Coronary artery (tissue), 2 donors: Measurements from ENCODE around the gene KLHL12.

Experiments used
- DNase-seq: peaks from one replicate; pipeline ENCODE4 v3.0.0-alpha.2; 2017; ENCODE audit warnings: low spot score
- H3K27ac ChIP-seq, 2 donors: fragments of 200-600 bp; sonication (generic); one replicate each; pipeline ENCODE4 v1.5.1; 2016 to 2019
- H3K4me3 ChIP-seq: fragments of 200-600 bp; sonication (generic); 2 replicates; pipeline ENCODE4 v1.5.1; 2016; ENCODE audit warnings: mild to moderate bottlenecking, moderate library complexity
- CTCF ChIP-seq: fragments of 200-600 bp; sonication (generic); IDR thresholded peaks from one replicate; pipeline ENCODE4 v1.5.1; 2019; ENCODE audit warnings: antibody characterized with exemption

The KLHL12 gene

GRCh38 chr1:202871367-202871766 is 55.7 kb downstream of the KLHL12 start:
- no peak overlapping the region for H3K27ac ChIP-seq
- TF ChIP-seq CTCF = no peak
- no peak overlapping the region for H3K4me3 ChIP-seq
- DNase-seq = no peak

DNA sequence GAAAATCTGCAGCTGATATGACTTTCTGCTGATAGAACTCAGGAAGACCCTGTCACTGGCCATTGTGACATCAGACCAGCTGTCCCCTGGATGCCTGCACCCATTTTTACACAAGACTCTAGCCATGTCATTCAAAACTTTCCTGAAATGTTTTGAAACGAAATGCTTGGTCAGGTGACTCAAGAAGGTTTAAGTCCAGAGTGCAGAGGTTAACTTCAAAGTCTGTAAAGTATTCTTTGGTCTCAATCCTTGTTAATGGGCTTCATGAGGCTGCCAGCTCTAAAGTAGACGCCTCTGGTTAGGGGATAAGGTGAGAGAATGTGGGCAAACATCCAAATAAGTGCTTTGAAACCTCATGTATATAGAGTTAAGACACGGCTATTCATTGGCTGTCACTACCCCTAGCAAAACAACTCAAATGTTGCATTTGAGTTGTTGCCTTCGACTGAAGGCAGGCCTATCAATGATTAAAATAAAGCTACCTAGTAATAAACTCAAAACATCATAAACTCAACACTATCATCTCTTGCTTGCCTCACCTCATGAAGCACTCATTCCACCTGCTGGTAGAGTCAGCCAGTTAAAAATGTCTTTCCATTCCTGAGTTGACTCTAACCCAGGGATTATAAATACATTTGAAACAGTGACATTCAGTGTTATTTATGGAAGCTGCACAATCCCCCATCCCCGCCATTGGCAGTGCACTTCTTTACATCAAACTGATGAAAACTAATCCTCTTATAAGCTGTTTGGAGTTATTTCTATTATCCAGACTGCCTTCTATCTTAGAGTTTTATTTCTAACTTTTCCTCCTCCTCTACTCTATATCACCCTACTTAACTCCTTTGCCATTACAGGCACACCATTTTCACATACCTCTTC is 64.1 kb downstream of the KLHL12 start:
- no peak for TF ChIP-seq CTCF
- Histone ChIP-seq H3K27ac (no peak overlapping the region), H3K4me3 (no peak overlapping the region)
- DNase-seq = no peak

DNA sequence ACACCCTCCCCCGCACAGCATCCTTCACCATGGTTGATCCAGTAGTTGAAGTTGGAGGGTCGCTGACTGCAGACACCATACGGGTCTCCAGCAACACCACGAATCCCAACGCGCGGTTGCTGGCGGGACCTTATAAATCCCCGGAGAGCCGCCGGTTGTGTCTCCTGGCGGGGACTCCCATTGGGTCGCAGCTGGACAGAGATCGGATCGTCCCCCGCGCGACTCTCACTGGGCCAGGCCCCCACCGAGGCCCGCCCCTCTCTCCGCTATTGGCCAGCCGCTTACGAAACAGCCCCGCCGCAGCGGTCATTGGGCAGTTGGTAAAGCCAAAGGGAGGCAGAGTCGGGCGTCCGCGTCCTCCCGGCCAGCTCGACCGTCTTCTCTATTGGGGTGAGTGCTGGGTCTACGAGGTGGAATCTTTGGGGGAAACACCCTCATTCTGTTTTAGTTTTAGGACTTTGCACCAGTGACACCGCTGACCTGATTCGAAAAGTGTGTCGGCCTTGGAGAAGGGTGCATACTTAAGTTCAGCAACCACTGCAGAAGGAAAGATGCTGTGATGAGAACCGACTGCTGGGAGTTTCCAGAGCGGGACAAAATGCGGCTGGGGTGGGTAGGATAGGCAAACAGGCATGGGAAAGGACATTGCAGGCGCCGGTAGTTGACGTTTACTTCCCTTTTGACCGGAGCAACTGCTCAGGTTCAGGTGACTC is 65.5 kb downstream of the KLHL12 start:
- peak overlapping the region in 1 of 2 donors; percentile 22 for H3K27ac ChIP-seq
- peak; percentile 96 for DNase-seq
- TF ChIP-seq CTCF = no peak
- peak overlapping the region; percentile 89 for H3K4me3 ChIP-seq

DNA sequence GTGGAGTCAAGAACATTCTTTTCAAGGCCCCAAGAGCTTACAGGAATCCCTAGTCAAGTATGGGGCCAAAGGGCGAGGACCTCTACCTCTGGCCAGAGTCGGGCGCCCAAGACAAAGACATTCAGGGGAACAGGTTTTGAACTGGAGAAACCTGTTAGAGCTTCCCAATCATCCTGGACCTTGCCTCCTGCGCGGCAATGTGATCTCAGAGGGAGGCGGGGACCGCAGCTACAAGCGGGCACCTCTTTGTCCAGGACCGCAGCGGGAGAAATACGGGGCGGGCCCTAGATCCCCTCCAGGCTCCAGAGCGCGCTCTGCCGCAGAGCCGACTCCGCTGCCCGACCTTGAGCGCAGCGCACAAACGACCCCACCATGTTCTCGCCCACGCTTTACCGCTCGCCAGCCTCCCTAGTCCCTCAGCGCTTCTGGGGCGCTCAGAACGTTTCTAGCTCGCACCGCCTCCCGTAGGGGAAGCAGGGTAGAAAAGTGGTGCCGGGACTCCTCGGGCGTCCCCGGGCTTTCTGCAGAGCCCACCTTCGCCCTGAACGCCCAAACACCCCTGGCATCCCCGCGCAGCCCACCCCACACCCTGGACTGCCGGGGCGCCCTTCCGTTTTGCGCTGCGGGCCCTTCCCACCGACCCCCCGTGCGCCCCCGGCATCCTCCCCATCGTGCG is 66.2 kb downstream of the KLHL12 start:
- TF ChIP-seq CTCF = no peak
- no peak for DNase-seq
- Histone ChIP-seq H3K4me3 (peak overlapping the region; percentile 89), H3K27ac (peak overlapping the region in 1 of 2 donors; percentile 22)

GRCh38 chr1:202858789-202859414 is 68.1 kb downstream of the KLHL12 start:
- H3K4me3 ChIP-seq = no peak overlapping the region
- no peak for DNase-seq
- H3K27ac ChIP-seq = peak overlapping the region in 1 of 2 donors; percentile 70
- TF ChIP-seq CTCF = no peak

GRCh38 chr1:202858331-202858730 is 68.7 kb downstream of the KLHL12 start:
- TF ChIP-seq CTCF = no peak
- DNase-seq = no peak
- H3K4me3 ChIP-seq = no peak overlapping the region
- peak overlapping the region in 1 of 2 donors; percentile 70 for H3K27ac ChIP-seq
